GM23338 (cell line): ENCODE measurements around the gene UBASH3A. TPM values are rescaled to one million over a fixed set of nuclear protein-coding genes. Genes with fewer than 3 reads are reported as not detected.

Experiments used
- ATAC-seq: fragments of 200-7000 bp; cut with Tn5 transposase; 3 replicates; pipeline ENCODE4 v1.9.1; 2020
- DNase-seq: peaks from one replicate; pipeline ENCODE4 v3.0.0-alpha.2; 2015; ENCODE audit warnings: low spot score
- H2AFZ ChIP-seq: fragments of 200-600 bp; sonication (generic); 2 replicates; pipeline ENCODE4 v1.8.0; 2016; ENCODE audit warnings: antibody characterized with exemption, mild to moderate bottlenecking, moderate library complexity
- H3F3A ChIP-seq: fragments of 200-600 bp; sonication (generic); replicated peaks from 2 replicates; pipeline ENCODE4 v1.8.0; 2017; ENCODE audit warnings: antibody characterized with exemption, mixed run types, low read depth
- H3K27ac ChIP-seq: fragments of 200-600 bp; sonication (generic); 2 replicates; pipeline ENCODE4 v1.6.1; 2016; ENCODE audit warnings: low read depth
- H3K27me3 ChIP-seq: fragments of 200-600 bp; sonication (generic); 2 replicates; pipeline ENCODE4 v1.8.0; 2016; ENCODE audit warnings: mild to moderate bottlenecking, mixed run types, moderate library complexity; ENCODE audit not compliant: insufficient read depth
- H3K36me3 ChIP-seq: fragments of 200-600 bp; sonication (generic); 2 replicates; pipeline ENCODE4 v1.8.0; 2016; ENCODE audit warnings: mild to moderate bottlenecking; ENCODE audit not compliant: insufficient read depth
- H3K4me1 ChIP-seq: fragments of 200-600 bp; sonication (generic); 2 replicates; pipeline ENCODE4 v1.8.0; 2016; ENCODE audit warnings: mild to moderate bottlenecking, moderate library complexity; ENCODE audit not compliant: insufficient read depth
- H3K4me2 ChIP-seq: fragments of 200-600 bp; sonication (generic); 2 replicates; pipeline ENCODE4 v1.7.1; 2017; ENCODE audit warnings: mixed run types
- H3K4me3 ChIP-seq: fragments of 200-600 bp; sonication (generic); 2 replicates; pipeline ENCODE4 v1.6.1; 2016; ENCODE audit warnings: mixed run types
- H3K79me2 ChIP-seq: fragments of 200-600 bp; sonication (generic); replicated peaks from 2 replicates; pipeline ENCODE4 v1.8.0; 2017; ENCODE audit warnings: mild to moderate bottlenecking; ENCODE audit not compliant: insufficient read depth
- H3K9me2 ChIP-seq: fragments of 200-600 bp; sonication (generic); 2 replicates; pipeline ENCODE4 v1.8.0; 2017; ENCODE audit not compliant: insufficient read depth
- H4K20me1 ChIP-seq: fragments of 200-600 bp; sonication (generic); replicated peaks from 2 replicates; pipeline ENCODE4 v1.8.0; 2017; ENCODE audit warnings: mild to moderate bottlenecking; ENCODE audit not compliant: insufficient read depth
- H3K27ac Mint-ChIP-seq: 2 replicates; pipeline ENCODE4 v1.8.0; 2020; ENCODE audit warnings: inconsistent platforms, mild to moderate bottlenecking, moderate library complexity, mixed read lengths
- H3K27me3 Mint-ChIP-seq: 3 replicates; pipeline ENCODE4 v1.8.0; 2022; ENCODE audit warnings: low read depth, mild to moderate bottlenecking, moderate library complexity, mixed read lengths, inconsistent platforms; ENCODE audit not compliant: insufficient read depth, poor library complexity
- H3K36me3 Mint-ChIP-seq: 3 replicates; pipeline ENCODE4 v1.8.0; 2021; ENCODE audit warnings: low read depth, mild to moderate bottlenecking, inconsistent platforms, moderate library complexity, mixed read lengths
- H3K4me1 Mint-ChIP-seq: 3 replicates; pipeline ENCODE4 v1.8.0; 2020; ENCODE audit warnings: mild to moderate bottlenecking, inconsistent platforms, mixed read lengths
- H3K4me3 Mint-ChIP-seq: 3 replicates; pipeline ENCODE4 v1.8.0; 2021; ENCODE audit warnings: moderate library complexity, mild to moderate bottlenecking, inconsistent platforms, mixed read lengths
- H3K9me3 Mint-ChIP-seq: 3 replicates; pipeline ENCODE4 v1.8.0; 2020; ENCODE audit warnings: moderate library complexity, mild to moderate bottlenecking, inconsistent platforms, mixed read lengths
- CREB1 ChIP-seq: fragments of 250-450 bp; sonication (Bioruptor Pico); IDR thresholded peaks from 2 replicates; pipeline ENCODE4 v1.5.0; 2020; ENCODE audit warnings: low read depth, mild to moderate bottlenecking, moderate library complexity
- EZH2 ChIP-seq: fragments of 200-600 bp; sonication (generic); IDR thresholded peaks from one replicate; pipeline ENCODE4 v1.8.0; 2017; ENCODE audit warnings: antibody characterized with exemption, mild to moderate bottlenecking, low read depth; ENCODE audit not compliant: unreplicated experiment
- EZH2phosphoT487 ChIP-seq: fragments of 200-600 bp; sonication (generic); IDR thresholded peaks from one replicate; pipeline ENCODE4 v1.8.1; 2018; ENCODE audit warnings: antibody characterized with exemption; ENCODE audit not compliant: unreplicated experiment
- JUNB ChIP-seq: IDR thresholded peaks from one replicate; pipeline ENCODE4 v1.6.1; 2016; ENCODE audit warnings: antibody characterized with exemption; ENCODE audit not compliant: unreplicated experiment
- POLR2AphosphoS5 ChIP-seq: IDR thresholded peaks from 2 replicates; pipeline ENCODE4 v1.6.1; 2016; ENCODE audit warnings: antibody characterized with exemption, low read depth
- STAT1 ChIP-seq: IDR thresholded peaks from one replicate; pipeline ENCODE4 v1.6.1; 2016; ENCODE audit warnings: antibody characterized with exemption; ENCODE audit not compliant: unreplicated experiment
- ZNF114 ChIP-seq: fragments of 250-450 bp; sonication (Bioruptor Pico); IDR thresholded peaks from 2 replicates; pipeline ENCODE4 v1.5.0; 2020; ENCODE audit warnings: mild to moderate bottlenecking, moderate library complexity
- ZNF331 ChIP-seq: fragments of 250-450 bp; sonication (Bioruptor Pico); IDR thresholded peaks from 2 replicates; pipeline ENCODE4 v1.5.0; 2020; ENCODE audit warnings: low read depth, mild to moderate bottlenecking, moderate library complexity
- polyA plus RNA-seq: library from polyadenylated mRNA; unstranded; fragments of >200 nt; fragmentation: Nextera tagmentation; extraction: Ambion mirVana; gene quantifications from 2 replicates; pipeline ENCODE4 v1.2.1, GENCODE V29; 2016
- total RNA-seq: library from RNA; depleted of rRNA; stranded (reverse); fragments of >200 nt; shearing (Covaris generic); gene quantifications from 2 replicates; pipeline ENCODE4 v1.2.3, GENCODE V29; 2014
- TF ChIP-seq, protein P1 (sequence below): IDR thresholded peaks from one replicate; pipeline ENCODE4 v1.6.1; 2018; ENCODE audit warnings: antibody characterized with exemption; ENCODE audit not compliant: unreplicated experiment
- TF ChIP-seq, protein P2 (sequence below): IDR thresholded peaks from 2 replicates; pipeline ENCODE4 v1.6.1; 2016; ENCODE audit warnings: antibody characterized with exemption
- TF ChIP-seq, protein P3 (sequence below), 2 experiments: fragments of 200-600 bp in 1 of 2; sonication (generic) in 1 of 2; conservative IDR thresholded peaks; 2 replicates each; pipeline versions ENCODE4 v1.5.1 to v1.6.1; 2016 to 2017; ENCODE audit warnings: antibody characterized with exemption in 2 of 2, low read depth in 2 of 2, mild to moderate bottlenecking in 2 of 2, moderate library complexity in 1 of 2

Gene UBASH3A
- total and polyA plus RNA-seq, 2 experiments from 2014 or later: not detected

DNA sequence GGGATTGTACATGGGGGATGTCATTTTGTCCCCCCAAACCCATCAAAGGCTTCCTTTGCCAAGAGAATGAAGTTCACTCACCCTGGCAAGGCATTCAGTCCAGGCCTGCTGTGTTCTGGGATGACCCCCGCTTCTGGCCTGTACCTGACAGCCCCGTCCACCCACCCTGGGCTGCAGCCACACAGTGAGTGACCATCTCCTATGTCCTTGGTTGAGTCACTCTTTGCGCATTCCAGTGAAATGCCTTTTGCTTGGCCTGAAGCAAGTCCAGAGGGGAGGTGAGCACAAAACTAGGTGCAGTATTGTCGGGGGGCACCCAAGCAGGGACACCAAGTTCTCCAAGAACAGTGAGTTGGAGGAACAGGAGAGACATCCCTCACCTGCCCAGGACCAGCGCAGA, 18.1 kb upstream of the UBASH3A start:
- peaks cover 6% of the 10 kb centered on the region for H3K4me1 ChIP-seq
- no peak overlapping the region; the same call in 1 of the 2 replicates for H3K27ac Mint-ChIP-seq
- no peak overlapping the region for H2AFZ ChIP-seq
- no peaks in the 10 kb centered on the region for H4K20me1 ChIP-seq
- no peaks in the 10 kb centered on the region for H3K9me2 ChIP-seq
- no peaks in the 10 kb centered on the region for H3K79me2 ChIP-seq
- no peak overlapping the region for H3K4me3 ChIP-seq
- peaks cover 26% of the 10 kb centered on the region for H3K9me3 Mint-ChIP-seq
- no peak overlapping the region for H3K27ac ChIP-seq
- H3K4me2 ChIP-seq: no peak overlapping the region
- TF ChIP-seq ZNF114 (CRISPR knock-in tag): no peak
- TF ChIP-seq CREB1 (CRISPR knock-in tag): no peak
- no peak for TF ChIP-seq JUNB
- TF ChIP-seq, protein P1, sequence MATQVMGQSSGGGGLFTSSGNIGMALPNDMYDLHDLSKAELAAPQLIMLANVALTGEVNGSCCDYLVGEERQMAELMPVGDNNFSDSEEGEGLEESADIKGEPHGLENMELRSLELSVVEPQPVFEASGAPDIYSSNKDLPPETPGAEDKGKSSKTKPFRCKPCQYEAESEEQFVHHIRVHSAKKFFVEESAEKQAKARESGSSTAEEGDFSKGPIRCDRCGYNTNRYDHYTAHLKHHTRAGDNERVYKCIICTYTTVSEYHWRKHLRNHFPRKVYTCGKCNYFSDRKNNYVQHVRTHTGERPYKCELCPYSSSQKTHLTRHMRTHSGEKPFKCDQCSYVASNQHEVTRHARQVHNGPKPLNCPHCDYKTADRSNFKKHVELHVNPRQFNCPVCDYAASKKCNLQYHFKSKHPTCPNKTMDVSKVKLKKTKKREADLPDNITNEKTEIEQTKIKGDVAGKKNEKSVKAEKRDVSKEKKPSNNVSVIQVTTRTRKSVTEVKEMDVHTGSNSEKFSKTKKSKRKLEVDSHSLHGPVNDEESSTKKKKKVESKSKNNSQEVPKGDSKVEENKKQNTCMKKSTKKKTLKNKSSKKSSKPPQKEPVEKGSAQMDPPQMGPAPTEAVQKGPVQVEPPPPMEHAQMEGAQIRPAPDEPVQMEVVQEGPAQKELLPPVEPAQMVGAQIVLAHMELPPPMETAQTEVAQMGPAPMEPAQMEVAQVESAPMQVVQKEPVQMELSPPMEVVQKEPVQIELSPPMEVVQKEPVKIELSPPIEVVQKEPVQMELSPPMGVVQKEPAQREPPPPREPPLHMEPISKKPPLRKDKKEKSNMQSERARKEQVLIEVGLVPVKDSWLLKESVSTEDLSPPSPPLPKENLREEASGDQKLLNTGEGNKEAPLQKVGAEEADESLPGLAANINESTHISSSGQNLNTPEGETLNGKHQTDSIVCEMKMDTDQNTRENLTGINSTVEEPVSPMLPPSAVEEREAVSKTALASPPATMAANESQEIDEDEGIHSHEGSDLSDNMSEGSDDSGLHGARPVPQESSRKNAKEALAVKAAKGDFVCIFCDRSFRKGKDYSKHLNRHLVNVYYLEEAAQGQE: no peak
- TF ChIP-seq, protein P2, sequence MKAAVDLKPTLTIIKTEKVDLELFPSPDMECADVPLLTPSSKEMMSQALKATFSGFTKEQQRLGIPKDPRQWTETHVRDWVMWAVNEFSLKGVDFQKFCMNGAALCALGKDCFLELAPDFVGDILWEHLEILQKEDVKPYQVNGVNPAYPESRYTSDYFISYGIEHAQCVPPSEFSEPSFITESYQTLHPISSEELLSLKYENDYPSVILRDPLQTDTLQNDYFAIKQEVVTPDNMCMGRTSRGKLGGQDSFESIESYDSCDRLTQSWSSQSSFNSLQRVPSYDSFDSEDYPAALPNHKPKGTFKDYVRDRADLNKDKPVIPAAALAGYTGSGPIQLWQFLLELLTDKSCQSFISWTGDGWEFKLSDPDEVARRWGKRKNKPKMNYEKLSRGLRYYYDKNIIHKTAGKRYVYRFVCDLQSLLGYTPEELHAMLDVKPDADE: no peak
- TF ChIP-seq, protein P3, sequence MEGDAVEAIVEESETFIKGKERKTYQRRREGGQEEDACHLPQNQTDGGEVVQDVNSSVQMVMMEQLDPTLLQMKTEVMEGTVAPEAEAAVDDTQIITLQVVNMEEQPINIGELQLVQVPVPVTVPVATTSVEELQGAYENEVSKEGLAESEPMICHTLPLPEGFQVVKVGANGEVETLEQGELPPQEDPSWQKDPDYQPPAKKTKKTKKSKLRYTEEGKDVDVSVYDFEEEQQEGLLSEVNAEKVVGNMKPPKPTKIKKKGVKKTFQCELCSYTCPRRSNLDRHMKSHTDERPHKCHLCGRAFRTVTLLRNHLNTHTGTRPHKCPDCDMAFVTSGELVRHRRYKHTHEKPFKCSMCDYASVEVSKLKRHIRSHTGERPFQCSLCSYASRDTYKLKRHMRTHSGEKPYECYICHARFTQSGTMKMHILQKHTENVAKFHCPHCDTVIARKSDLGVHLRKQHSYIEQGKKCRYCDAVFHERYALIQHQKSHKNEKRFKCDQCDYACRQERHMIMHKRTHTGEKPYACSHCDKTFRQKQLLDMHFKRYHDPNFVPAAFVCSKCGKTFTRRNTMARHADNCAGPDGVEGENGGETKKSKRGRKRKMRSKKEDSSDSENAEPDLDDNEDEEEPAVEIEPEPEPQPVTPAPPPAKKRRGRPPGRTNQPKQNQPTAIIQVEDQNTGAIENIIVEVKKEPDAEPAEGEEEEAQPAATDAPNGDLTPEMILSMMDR (conservative IDR thresholded peaks at IDR 0.05; ENCODE audit: low read depth in 2 of 2): no peak
- TF ChIP-seq EZH2: no peak
- TF ChIP-seq ZNF331 (CRISPR knock-in tag): no peak
- no peak for TF ChIP-seq POLR2AphosphoS5
- H3K4me3 Mint-ChIP-seq: no peak overlapping the region
- H3F3A ChIP-seq: peaks cover 5% of the 10 kb centered on the region; the same call in 1 of the 2 replicates
- peaks cover 35% of the 10 kb centered on the region for H3K4me1 Mint-ChIP-seq
- no peak for ATAC-seq
- H3K36me3 ChIP-seq: no peaks in the 10 kb centered on the region
- no peaks in the 10 kb centered on the region for H3K27me3 ChIP-seq
- no peak for DNase-seq
- H3K27me3 Mint-ChIP-seq: peaks cover 7% of the 10 kb centered on the region
- H3K36me3 Mint-ChIP-seq: peaks cover 15% of the 10 kb centered on the region

DNA sequence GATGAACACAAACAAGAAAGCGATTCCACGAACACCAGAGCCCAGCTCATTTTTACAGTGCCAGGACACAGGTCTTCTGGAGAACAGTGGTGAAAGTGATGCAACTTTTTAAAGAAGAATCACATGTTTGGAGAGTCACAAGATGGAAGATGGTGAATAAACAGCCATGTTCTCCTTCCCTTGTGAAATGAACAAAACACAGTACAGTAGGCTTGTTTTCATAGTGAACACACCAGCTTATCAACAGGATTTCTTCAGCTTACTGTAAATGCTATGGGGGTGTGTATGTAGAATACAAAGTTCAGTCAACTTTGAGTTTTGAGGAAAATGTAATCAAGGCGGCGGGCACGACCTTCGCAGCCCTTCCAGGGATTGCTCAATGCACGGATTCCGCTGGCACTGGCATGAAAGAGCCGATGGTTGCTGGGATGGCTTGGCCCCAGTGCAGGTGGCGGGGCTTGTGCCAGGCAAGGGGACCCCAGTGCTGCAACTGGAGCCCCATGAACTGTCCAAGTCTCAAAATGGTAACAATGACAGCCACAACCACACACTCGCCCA, 17.6 kb upstream of the UBASH3A start:
- peaks cover 26% of the 10 kb centered on the region for H3K9me3 Mint-ChIP-seq
- H3K27me3 Mint-ChIP-seq: peaks cover 7% of the 10 kb centered on the region
- DNase-seq: no peak
- ATAC-seq: no peak
- peaks cover 5% of the 10 kb centered on the region; the same call in 1 of the 2 replicates for H3F3A ChIP-seq
- no peak overlapping the region for H2AFZ ChIP-seq
- H3K4me1 ChIP-seq: peaks cover 6% of the 10 kb centered on the region
- H3K4me3 Mint-ChIP-seq: no peak overlapping the region
- H3K79me2 ChIP-seq: no peaks in the 10 kb centered on the region
- H3K27ac ChIP-seq: no peak overlapping the region
- peaks cover 35% of the 10 kb centered on the region for H3K4me1 Mint-ChIP-seq
- H3K9me2 ChIP-seq: no peaks in the 10 kb centered on the region
- H3K27ac Mint-ChIP-seq: no peak overlapping the region
- H3K27me3 ChIP-seq: no peaks in the 10 kb centered on the region
- no peak overlapping the region for H3K4me2 ChIP-seq
- no peaks in the 10 kb centered on the region for H3K36me3 ChIP-seq
- no peaks in the 10 kb centered on the region for H4K20me1 ChIP-seq
- peaks cover 15% of the 10 kb centered on the region for H3K36me3 Mint-ChIP-seq
- H3K4me3 ChIP-seq: no peak overlapping the region
- TF ChIP-seq CREB1 (CRISPR knock-in tag): no peak
- TF ChIP-seq JUNB: no peak
- TF ChIP-seq, protein P2: no peak
- no peak for TF ChIP-seq ZNF114 (CRISPR knock-in tag)
- no peak for TF ChIP-seq ZNF331 (CRISPR knock-in tag)
- TF ChIP-seq EZH2phosphoT487: no peak
- TF ChIP-seq, protein P3 (conservative IDR thresholded peaks at IDR 0.05; ENCODE audit: low read depth in 2 of 2): no peak
- TF ChIP-seq STAT1: no peak
- no peak for TF ChIP-seq POLR2AphosphoS5
